Astrocyte of the spinal cord (primary cell): ENCODE measurements around the gene NCBP3.

Experiments
- DNase-seq: peaks from one replicate; pipeline ENCODE4 v3.0.0; 2011; ENCODE audit warnings: low read depth, low spot score
- H3K4me3 ChIP-seq: 2 replicates; pipeline ENCODE4 v1.5.1; 2011; ENCODE audit warnings: low read depth, mild to moderate bottlenecking, low read length, moderate library complexity
- CTCF ChIP-seq: IDR thresholded peaks from 2 replicates; pipeline ENCODE4 v1.5.1; 2012; ENCODE audit warnings: low read depth, mild to moderate bottlenecking, low read length, inconsistent platforms
- in situ Hi-C: cut with HindIII; loops from 2 replicates; pipeline ENCODE4 v1.10.0; 2017; ENCODE audit warnings: low sequenced_read_pairs

The NCBP3 gene

GRCh38 chr17:3770466-3770865 lies 75.6 kb downstream of the NCBP3 start:
- no peak overlapping the region for H3K4me3 ChIP-seq
- no peak for TF ChIP-seq CTCF
- no peak for DNase-seq

GRCh38 chr17:3768769-3769168 lies 77.3 kb downstream of the NCBP3 start:
- no peak for DNase-seq
- no peak overlapping the region for H3K4me3 ChIP-seq
- in situ Hi-C loops = no loop called here
- no peak for TF ChIP-seq CTCF

More at GRCh38 chr17:3770466-3770865, 75.6 kb downstream of the NCBP3 start:
- in situ Hi-C loops = no loop called here

GRCh38 chr17:3768341-3768740 lies 77.7 kb downstream of the NCBP3 start:
- H3K4me3 ChIP-seq = no peak overlapping the region
- DNase-seq = no peak
- TF ChIP-seq CTCF = no peak
- in situ Hi-C loops = no loop called here

GRCh38 chr17:3766779-3767178 lies 79.3 kb downstream of the NCBP3 start:
- H3K4me3 ChIP-seq = no peak overlapping the region
- TF ChIP-seq CTCF = no peak
- DNase-seq = no peak
- in situ Hi-C loops = no loop called here

- in situ Hi-C loops = no loop called here
- TF ChIP-seq CTCF = no peak
- DNase-seq = no peak
- H3K4me3 ChIP-seq = no peak overlapping the region
These were observed 80.1 kb downstream of the NCBP3 start for GRCh38 chr17:3765981-3766380.

- no peak overlapping the region for H3K4me3 ChIP-seq
- TF ChIP-seq CTCF = no peak
- no peak for DNase-seq
- in situ Hi-C loops = no loop called here
These were observed 82.3 kb downstream of the NCBP3 start for GRCh38 chr17:3763777-3764170.
